HepG2 (cell line): Measurements from ENCODE around the gene DDX23. TPM values are rescaled to one million over a fixed set of nuclear protein-coding genes. Genes with fewer than 3 reads are reported as not detected.

ENCODE experiments used
- CREM ChIP-seq, 2 experiments: sonication (generic) in 1 of 2; formaldehyde crosslinking in 1 of 2; IDR thresholded peaks; 2 replicates each; pipeline versions ENCODE4 v1.4.0 to v1.6.1; 2016 to 2020; ENCODE audit warnings: antibody characterized with exemption in 1 of 2, mild to moderate bottlenecking in 1 of 2, missing genetic modification reagents in 1 of 2
- DMAP1 ChIP-seq: IDR thresholded peaks from 2 replicates; pipeline ENCODE4 v1.6.1; 2016
- EED ChIP-seq: sonication (generic); formaldehyde crosslinking; IDR thresholded peaks from 2 replicates; pipeline ENCODE4 v1.5.0; 2020; ENCODE audit warnings: mild to moderate bottlenecking, missing genetic modification reagents
- KLF11 ChIP-seq: IDR thresholded peaks from 2 replicates; pipeline ENCODE4 v1.6.1; 2016; ENCODE audit warnings: missing compliant biosample characterization
- MEF2D ChIP-seq: sonication (generic); formaldehyde crosslinking; IDR thresholded peaks from 2 replicates; pipeline ENCODE4 v1.5.1; 2020; ENCODE audit warnings: mild to moderate bottlenecking, missing genetic modification reagents
- NONO ChIP-seq, 2 experiments: fragments of 450-650 bp in 1 of 2; sonication (generic) in 1 of 2; formaldehyde crosslinking in 1 of 2; IDR thresholded peaks in 1 of 2; conservative IDR thresholded peaks in 1 of 2; 2 replicates each; pipeline versions ENCODE4 v1.6.1 to v1.8.0; 2017 to 2022; ENCODE audit warnings: mild to moderate bottlenecking in 1 of 2, missing genetic modification reagents in 1 of 2, moderate library complexity in 1 of 2
- PLRG1 ChIP-seq: fragments of 450-650 bp; conservative IDR thresholded peaks from 2 replicates; pipeline ENCODE4 v1.6.1; 2016
- RBAK ChIP-seq: sonication (generic); formaldehyde crosslinking; IDR thresholded peaks from 2 replicates; pipeline ENCODE4 v1.5.1; 2020; ENCODE audit warnings: mild to moderate bottlenecking, missing genetic modification reagents
- SIX4 ChIP-seq: sonication (generic); formaldehyde crosslinking; IDR thresholded peaks from 2 replicates; pipeline ENCODE4 v1.4.0; 2020; ENCODE audit warnings: missing genetic modification reagents
- ZNF180 ChIP-seq: sonication (generic); formaldehyde crosslinking; IDR thresholded peaks from 2 replicates; pipeline ENCODE4 v1.4.0; 2020; ENCODE audit warnings: low read depth, missing genetic modification reagents, borderline replicate concordance
- ZNF205 ChIP-seq: IDR thresholded peaks from 2 replicates; pipeline ENCODE4 v1.6.1; 2018; ENCODE audit warnings: missing biosample characterization, missing genetic modification reagents
- ZNF383 ChIP-seq: sonication (generic); formaldehyde crosslinking; IDR thresholded peaks from 2 replicates; pipeline ENCODE4 v1.4.0; 2020; ENCODE audit warnings: missing genetic modification reagents, mild to moderate bottlenecking, borderline replicate concordance
- ZNF564 ChIP-seq: sonication (generic); formaldehyde crosslinking; IDR thresholded peaks from 2 replicates; pipeline ENCODE4 v1.8.1; 2023; ENCODE audit warnings: mild to moderate bottlenecking, missing genetic modification reagents
- ZNF747 ChIP-seq: sonication (generic); formaldehyde crosslinking; IDR thresholded peaks from 2 replicates; pipeline ENCODE4 v1.8.1; 2023; ENCODE audit warnings: missing genetic modification reagents, mild to moderate bottlenecking, borderline replicate concordance
- polyA plus RNA-seq, 8 experiments: library from polyadenylated mRNA; depleted of rRNA in 3 of 8; stranded (reverse) in 7 of 8; unstranded in 1 of 8; fragments of >200 nt; fragmentation: Illumina TruSeq in 4 of 8; extraction: Trizol in 4 of 8; gene quantifications; 2 replicates each; pipeline versions ENCODE4 v1.2.1 to v1.2.3, GENCODE V29; 2011 to 2016; ENCODE audit warnings: low read depth in 4 of 8, missing spikeins in 1 of 8, mixed read lengths in 1 of 8; ENCODE audit not compliant: insufficient read depth in 1 of 8
- total RNA-seq, 5 experiments: library from RNA; depleted of rRNA; stranded (reverse); fragments of >200 nt; fragmentation: Illumina TruSeq; extraction: Trizol; gene quantifications; 2 replicates each; pipeline ENCODE4 v1.2.3, GENCODE V29; 2016; ENCODE audit warnings: low read depth in 1 of 5
- TF ChIP-seq, protein P1 (sequence below), 2 experiments: fragments of 450-650 bp in 1 of 2; sonication (generic) in 1 of 2; formaldehyde crosslinking in 1 of 2; IDR thresholded peaks; 2 replicates each; pipeline versions ENCODE4 v1.6.1 to v1.8.0; 2016 to 2022; ENCODE audit warnings: antibody characterized with exemption in 1 of 2, mild to moderate bottlenecking in 1 of 2, missing genetic modification reagents in 1 of 2
- TF ChIP-seq, protein P2 (sequence below), 2 experiments: fragments of 450-650 bp in 1 of 2; sonication (generic) in 1 of 2; formaldehyde crosslinking; IDR thresholded peaks; 2 replicates each; pipeline versions ENCODE4 v1.5.0 to v1.8.0; 2020 to 2022; ENCODE audit warnings: mild to moderate bottlenecking in 1 of 2, missing genetic modification reagents in 1 of 2
- TF ChIP-seq, protein P3 (sequence below): sonication (generic); formaldehyde crosslinking; IDR thresholded peaks from 2 replicates; pipeline ENCODE4 v1.5.1; 2020; ENCODE audit warnings: mild to moderate bottlenecking, missing genetic modification reagents, moderate library complexity

DDX23 gene
- total and polyA plus RNA-seq, 2 of the 13 experiments (the other 11 are each of a cell fraction or from before 2014, with no cell fraction given): 35.7 to 90.0 TPM

DNA sequence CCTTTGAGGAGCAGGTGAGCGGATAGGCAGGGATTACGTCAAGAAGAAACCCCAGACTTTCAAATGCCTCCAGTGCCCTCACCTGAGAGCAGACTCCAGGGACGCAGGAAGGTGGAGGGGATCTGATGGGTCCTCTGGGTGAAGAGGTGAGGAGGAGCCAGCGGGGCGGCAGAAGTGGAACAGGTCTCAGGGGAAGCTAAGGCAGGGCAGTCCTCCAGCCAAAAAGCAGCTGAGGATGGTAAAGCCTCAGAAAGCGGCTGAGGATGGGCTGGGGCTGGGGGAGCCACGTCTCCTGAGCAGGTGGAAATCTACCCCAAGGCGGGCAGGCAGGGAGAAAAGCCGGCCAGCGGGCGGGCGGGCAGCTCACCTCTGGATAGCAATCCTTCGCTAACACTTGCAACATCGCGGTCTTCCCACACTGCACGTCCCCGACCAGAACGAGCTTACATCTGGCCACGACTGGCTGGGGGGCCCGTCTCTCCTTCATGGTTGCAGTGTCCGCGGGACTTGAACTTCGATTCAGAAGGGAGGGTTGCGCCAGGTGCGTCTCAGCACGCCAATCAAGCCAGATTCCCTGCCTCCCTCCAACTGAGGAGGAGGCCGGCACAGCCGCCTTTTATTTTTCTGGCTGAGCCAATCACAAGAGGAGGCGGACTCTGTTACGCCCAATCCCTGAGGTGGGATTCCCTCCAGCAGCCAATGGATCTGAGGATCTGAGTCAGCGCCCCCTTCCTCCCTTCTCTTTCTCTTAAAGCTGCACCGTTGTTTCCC lies 13.5 kb upstream of the DDX23 start, which contains the start of gene RND1 (continued):
- TF ChIP-seq ZNF747 (CRISPR knock-in tag) (peak; percentile 61; the same call in 1 of the 2 replicates), MEF2D (CRISPR knock-in tag) (no peak; the same call in 1 of the 2 replicates), ZNF383 (CRISPR knock-in tag) (peak; percentile 75; the same call in 1 of the 2 replicates), EED (CRISPR knock-in tag) (peak; percentile 83), CREM (IDR thresholded peaks at IDR 0.05) (peak; percentile 25; the same call in 1 of the 2 replicates), CREM (CRISPR knock-in tag; IDR thresholded peaks at IDR 0.05) (no peak), KLF11 (CRISPR knock-in tag) (no peak), ZNF180 (CRISPR knock-in tag) (0 out of 2 replicates have a peak, but pooled peaks have one; percentile 34), ZNF564 (CRISPR knock-in tag) (no peak), RBAK (no peak), SIX4 (CRISPR knock-in tag) (no peak; the same call in 1 of the 2 replicates), DMAP1 (0 out of 2 replicates have a peak, but pooled peaks have one; percentile 19), ZNF205 (CRISPR knock-in tag) (no peak), NONO (IDR thresholded peaks at IDR 0.05) (no peak), NONO (CRISPR knock-in tag; conservative IDR thresholded peaks at IDR 0.05) (0 out of 2 replicates have a peak, but pooled peaks have one; percentile 52), PLRG1 (no peak)
- TF ChIP-seq, protein P1, sequence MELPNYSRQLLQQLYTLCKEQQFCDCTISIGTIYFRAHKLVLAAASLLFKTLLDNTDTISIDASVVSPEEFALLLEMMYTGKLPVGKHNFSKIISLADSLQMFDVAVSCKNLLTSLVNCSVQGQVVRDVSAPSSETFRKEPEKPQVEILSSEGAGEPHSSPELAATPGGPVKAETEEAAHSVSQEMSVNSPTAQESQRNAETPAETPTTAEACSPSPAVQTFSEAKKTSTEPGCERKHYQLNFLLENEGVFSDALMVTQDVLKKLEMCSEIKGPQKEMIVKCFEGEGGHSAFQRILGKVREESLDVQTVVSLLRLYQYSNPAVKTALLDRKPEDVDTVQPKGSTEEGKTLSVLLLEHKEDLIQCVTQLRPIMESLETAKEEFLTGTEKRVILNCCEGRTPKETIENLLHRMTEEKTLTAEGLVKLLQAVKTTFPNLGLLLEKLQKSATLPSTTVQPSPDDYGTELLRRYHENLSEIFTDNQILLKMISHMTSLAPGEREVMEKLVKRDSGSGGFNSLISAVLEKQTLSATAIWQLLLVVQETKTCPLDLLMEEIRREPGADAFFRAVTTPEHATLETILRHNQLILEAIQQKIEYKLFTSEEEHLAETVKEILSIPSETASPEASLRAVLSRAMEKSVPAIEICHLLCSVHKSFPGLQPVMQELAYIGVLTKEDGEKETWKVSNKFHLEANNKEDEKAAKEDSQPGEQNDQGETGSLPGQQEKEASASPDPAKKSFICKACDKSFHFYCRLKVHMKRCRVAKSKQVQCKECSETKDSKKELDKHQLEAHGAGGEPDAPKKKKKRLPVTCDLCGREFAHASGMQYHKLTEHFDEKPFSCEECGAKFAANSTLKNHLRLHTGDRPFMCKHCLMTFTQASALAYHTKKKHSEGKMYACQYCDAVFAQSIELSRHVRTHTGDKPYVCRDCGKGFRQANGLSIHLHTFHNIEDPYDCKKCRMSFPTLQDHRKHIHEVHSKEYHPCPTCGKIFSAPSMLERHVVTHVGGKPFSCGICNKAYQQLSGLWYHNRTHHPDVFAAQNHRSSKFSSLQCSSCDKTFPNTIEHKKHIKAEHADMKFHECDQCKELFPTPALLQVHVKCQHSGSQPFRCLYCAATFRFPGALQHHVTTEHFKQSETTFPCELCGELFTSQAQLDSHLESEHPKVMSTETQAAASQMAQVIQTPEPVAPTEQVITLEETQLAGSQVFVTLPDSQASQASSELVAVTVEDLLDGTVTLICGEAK (IDR thresholded peaks at IDR 0.05): no peak
- TF ChIP-seq, protein P1 (CRISPR knock-in tag; IDR thresholded peaks at IDR 0.05): peak; percentile 68; the same call in 1 of the 2 replicates
- TF ChIP-seq, protein P2, sequence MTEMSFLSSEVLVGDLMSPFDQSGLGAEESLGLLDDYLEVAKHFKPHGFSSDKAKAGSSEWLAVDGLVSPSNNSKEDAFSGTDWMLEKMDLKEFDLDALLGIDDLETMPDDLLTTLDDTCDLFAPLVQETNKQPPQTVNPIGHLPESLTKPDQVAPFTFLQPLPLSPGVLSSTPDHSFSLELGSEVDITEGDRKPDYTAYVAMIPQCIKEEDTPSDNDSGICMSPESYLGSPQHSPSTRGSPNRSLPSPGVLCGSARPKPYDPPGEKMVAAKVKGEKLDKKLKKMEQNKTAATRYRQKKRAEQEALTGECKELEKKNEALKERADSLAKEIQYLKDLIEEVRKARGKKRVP (CRISPR knock-in tag; IDR thresholded peaks at IDR 0.05): no peak; a peak in 1 of 4 replicates
- TF ChIP-seq, protein P3, sequence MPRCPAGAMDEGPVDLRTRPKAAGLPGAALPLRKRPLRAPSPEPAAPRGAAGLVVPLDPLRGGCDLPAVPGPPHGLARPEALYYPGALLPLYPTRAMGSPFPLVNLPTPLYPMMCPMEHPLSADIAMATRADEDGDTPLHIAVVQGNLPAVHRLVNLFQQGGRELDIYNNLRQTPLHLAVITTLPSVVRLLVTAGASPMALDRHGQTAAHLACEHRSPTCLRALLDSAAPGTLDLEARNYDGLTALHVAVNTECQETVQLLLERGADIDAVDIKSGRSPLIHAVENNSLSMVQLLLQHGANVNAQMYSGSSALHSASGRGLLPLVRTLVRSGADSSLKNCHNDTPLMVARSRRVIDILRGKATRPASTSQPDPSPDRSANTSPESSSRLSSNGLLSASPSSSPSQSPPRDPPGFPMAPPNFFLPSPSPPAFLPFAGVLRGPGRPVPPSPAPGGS (CRISPR knock-in tag): peak; percentile 26; the same call in 1 of the 2 replicates
